Occipital lobe (tissue), 2 donors: ENCODE measurements around the gene DBR1. TPM values are rescaled to one million over a fixed set of nuclear protein-coding genes. Genes with fewer than 3 reads are reported as not detected.

Source experiments
- DNase-seq: peaks from one replicate; lab custom pipeline; 2025; lab: John Stamatoyannopoulos, UW
- total RNA-seq: library from RNA; depleted of rRNA; stranded (reverse); fragments of >200 nt; gene quantifications from one replicate; pipeline ENCODE4 v1.2.3, GENCODE V29; 2014

Gene DBR1
- total RNA-seq, 1 donor from 2014 or later: 38.8 TPM

DNA sequence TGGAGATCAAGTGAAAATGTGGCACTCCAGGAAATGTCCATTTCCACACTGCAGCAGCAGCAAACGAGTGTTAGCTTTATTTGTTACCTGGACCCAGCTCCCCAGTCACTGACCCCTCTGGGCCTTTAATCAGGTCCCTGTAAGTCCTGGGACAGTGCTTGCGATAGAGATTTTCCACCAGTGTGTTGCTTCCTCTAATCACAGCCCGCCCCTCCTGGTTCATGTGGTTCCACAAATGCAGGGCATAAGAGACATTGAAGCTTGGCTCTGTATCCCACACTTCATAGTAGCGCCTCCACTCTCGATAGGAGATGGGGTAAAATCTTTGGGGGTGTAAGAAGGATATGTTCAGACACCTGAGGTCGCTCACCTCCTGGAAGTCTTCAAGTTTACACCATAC lies 50.5 kb downstream of the DBR1 start:
- no peak for DNase-seq

DNA sequence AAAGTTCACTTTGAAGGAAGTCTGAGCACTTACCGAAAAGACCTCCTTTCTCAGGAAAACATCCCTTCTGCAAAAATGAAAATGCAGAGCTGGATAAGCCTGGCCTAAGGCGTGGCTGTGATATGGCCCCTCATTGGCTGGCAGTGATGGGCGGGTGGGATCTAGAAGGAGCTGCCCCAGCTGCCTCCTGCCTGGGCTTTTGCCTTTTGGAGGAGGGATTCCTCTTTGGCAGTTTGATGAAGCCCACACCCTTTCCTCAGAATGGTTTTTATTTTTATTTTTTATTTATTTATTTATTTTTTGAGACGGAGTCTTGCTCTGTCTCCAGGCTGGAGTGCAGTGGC lies 55.3 kb downstream of the DBR1 start:
- no peak for DNase-seq

DNA sequence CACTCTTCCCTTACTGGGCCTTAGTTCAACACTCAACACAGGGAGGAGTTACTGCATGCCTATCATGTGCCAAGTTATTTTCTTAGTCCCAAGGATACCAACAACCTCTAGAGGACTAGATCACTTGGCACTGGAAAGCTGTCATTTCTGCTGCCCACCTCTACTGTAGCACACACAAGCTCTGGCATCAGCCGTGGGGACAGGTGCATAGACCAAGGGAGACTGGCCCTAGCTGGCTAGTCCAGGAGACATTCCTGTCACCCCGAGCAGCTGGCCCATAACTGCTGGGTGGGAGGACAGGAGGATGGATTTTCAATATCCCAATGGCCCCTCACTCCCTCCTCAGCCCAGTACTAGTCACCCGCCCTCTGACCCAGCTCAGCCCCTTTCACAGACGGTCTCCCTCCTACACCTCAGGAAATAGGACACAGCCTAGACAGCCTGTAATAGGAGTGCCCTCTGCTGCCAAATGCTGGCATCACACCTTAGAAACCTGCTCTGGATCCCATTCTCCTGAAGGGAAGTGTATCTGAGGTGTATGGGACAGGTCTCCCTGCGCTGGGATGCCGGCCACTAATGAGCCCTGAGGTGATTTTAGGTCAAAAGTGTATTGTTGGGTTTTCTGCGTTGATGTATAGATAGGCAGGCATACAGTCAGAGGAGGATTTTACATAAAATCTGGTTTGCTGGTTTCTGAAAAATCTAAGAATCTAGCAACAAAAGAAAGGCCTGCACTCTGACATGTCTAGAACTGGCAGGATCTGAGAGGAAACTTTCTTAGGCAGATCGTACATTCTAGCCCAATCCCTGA lies 55.9 kb downstream of the DBR1 start:
- DNase-seq: peak; percentile 38

DNA sequence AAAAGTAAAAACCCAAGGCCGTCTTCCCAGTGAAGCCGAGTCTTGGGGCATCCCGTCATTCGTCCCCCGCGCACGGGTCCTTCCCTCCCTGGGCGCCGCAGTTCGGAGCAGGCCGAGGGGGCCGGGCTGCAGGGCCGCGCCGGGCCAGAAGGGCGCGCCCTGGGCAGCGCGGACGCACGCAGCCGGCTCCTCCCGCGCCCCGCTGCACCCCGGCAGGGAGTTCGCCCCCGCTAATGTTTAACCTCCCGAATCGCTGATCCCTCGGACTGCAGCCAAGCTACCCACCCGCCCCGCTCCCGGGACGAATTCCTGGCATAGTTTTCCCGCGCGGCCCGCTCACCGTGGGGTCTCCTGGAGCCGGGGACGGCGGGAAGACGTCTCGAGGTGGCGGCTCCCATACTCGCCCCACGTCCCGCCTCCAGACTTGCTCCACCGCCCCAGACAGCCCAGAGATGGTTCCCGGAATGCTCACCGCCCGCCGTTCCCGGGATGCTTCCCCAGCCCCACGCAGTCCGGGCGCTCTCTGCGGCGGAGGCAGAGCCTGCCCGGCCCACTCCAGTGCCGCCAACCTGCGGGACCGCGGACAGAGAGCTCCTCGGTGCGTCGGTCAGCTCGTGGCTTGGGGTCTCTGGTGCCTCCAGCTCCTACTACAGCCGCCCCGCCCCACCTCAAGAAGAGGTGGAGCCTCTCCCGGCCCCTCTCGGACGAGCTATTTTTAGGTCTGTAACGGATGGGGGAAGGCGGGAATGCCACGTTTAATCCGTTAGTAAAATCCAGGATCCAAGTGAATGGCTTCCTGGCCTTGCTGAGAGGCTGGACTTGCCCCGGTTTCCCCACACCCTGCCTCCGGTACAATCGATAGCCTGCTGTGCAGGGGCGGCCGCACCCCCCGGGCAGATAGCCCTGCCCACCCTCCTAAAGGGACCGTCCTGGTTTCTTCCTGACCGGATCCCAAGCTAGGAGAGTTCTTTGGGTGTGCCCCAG lies 59.4 kb downstream of the DBR1 start, which contains the start of gene DZIP1L:
DZIP1L (minus strand) TSS at position 621 of the 984 bp plus-strand sequence. CDS start 11,637 bp downstream, outside the sequence.
- peak; percentile 58 for DNase-seq

DNA sequence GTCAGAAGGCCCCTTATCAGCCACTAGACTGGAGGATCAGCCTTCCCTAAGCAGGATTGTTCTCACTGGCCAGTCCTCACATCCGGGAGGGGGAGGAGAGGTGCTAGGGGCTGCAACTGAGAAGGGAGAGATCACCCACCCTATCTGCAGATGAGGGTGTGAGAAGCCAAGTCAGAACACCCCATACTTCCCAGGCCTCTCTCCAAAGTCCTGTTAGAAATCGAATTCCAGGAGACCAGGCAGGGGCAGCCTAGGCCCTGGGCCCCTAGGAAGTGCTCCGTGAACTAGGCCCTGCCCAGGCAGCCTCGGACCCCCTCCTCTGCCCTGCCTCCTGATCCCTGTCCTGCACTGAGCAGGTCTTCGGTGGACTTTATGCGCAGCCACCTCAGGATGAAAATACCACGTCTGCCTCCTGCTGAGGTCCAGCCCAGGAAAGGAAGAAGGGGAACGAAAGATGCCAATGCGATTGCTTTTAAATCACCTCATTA lies 60.2 kb downstream of the DBR1 start:
- no peak for DNase-seq

DNA sequence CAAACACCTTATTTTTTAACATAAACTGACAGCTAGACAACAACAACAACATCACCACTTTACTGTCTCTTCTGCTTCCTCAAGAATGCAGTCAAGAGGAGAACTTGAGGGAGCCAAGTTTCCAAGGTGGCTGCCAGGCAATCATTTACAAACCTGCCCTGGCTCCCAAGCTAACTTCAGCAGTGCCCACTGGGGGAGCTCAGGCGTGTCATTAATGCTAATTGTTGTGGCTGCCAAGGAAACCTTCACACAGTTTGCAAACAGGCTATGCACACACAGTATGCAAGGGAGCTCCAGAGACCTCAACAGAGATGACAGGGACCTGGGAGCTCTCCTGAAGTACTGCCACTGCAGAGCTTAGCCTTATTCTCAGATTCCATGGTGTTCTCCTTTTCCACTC lies 61.4 kb downstream of the DBR1 start:
- DNase-seq: no peak

DNA sequence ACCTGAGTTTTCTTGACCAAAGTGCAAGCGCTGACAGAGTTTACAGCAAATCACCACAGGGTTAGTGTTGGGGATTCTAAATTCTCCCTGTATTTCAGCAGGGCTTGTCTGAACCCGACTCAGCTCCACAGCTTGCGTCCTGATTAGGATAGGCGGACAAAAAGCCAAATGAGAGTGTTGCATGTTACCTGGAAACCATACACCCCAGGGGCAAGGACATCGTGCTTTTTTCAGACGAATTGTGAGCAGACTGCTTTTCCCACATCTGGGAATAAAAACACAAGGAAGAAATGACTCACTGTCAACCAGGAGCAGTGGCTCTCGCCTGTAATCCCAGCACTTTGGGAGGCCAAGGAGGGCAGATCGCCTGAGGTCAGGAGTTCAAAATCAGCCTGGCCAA lies 62.4 kb downstream of the DBR1 start:
- no peak for DNase-seq

Other genes with a start within 250 kb of the DBR1 start
- gene CLDN18, start 164.8 kb downstream of the DBR1 start, total RNA-seq: not detected
- 9.2 TPM for gene DZIP1L, start 59.3 kb downstream of the DBR1 start, total RNA-seq
- not detected for gene A4GNT, start 42.5 kb downstream of the DBR1 start, total RNA-seq
- gene ARMC8, start 12.4 kb upstream of the DBR1 start, total RNA-seq: 85.6 TPM
- 2.3 TPM for gene NME9, start 154.9 kb upstream of the DBR1 start, total RNA-seq
- gene MRAS, start 173.7 kb upstream of the DBR1 start, total RNA-seq: 53.3 TPM